ENCODE measurements around the gene NCKIPSD.
A peak's percentile ranks its signal among the peaks of the same experiment; 100 is the strongest.

NCKIPSD gene

DNA sequence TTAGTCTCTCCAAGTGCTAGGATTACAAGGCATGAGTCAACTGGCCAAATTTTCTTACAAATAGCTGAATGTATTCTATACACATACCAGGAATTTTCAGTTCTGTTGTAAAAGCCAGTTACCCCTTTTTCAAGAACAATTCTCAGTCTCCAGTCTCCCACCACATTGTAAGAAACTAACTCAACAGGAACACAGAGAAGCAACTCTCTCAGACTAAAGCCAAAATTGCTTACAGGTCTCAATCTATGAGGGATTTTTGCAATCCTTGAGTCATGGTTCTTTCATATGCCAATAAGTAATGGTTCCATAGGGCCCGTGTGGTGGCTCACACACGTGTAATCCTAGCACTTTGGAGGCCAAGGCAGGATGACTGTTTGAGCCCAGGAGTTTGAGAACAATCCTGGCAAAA is 22.8 kb upstream of the NCKIPSD start:
- peaks cover 35% of the 10 kb centered on the region for H3K4me1 Mint-ChIP-seq
- H3K9me3 Mint-ChIP-seq: peaks cover 6% of the 10 kb centered on the region
- no peak overlapping the region for H3K4me3 Mint-ChIP-seq
- peak overlapping the region; percentile 79 for H3K27ac Mint-ChIP-seq
- TF ChIP-seq, protein P1, sequence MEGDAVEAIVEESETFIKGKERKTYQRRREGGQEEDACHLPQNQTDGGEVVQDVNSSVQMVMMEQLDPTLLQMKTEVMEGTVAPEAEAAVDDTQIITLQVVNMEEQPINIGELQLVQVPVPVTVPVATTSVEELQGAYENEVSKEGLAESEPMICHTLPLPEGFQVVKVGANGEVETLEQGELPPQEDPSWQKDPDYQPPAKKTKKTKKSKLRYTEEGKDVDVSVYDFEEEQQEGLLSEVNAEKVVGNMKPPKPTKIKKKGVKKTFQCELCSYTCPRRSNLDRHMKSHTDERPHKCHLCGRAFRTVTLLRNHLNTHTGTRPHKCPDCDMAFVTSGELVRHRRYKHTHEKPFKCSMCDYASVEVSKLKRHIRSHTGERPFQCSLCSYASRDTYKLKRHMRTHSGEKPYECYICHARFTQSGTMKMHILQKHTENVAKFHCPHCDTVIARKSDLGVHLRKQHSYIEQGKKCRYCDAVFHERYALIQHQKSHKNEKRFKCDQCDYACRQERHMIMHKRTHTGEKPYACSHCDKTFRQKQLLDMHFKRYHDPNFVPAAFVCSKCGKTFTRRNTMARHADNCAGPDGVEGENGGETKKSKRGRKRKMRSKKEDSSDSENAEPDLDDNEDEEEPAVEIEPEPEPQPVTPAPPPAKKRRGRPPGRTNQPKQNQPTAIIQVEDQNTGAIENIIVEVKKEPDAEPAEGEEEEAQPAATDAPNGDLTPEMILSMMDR (IDR thresholded peaks at IDR 0.05): no peak
- H3K27me3 Mint-ChIP-seq (ENCODE audit: low read depth, poor library complexity): no peaks in the 10 kb centered on the region
- no peak for DNase-seq
- H3K36me3 Mint-ChIP-seq (ENCODE audit: low read depth): peaks cover 77% of the 10 kb centered on the region

DNA sequence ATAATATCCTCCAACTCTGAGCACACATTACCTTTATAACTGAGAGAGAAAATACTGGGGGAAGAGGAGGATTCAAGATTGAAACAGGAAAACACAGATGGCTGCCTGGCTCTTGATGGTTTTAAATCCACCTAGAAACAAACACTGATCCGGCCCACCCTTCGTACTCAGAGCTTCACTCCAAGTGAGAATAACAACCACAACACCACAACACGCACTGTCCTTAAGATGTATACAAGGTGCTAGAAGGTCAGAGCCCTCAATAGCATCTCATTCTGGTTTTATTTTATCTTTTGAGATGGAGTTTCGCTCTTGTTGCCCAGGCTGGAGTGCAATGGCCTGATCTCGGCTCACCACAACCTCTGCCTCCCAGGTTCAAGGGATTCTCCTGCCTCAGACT is 21.4 kb upstream of the NCKIPSD start:
- Mint-ChIP-seq H3K27ac (no peak overlapping the region), H3K4me3 (no peak overlapping the region), H3K27me3 (ENCODE audit: low read depth, poor library complexity) (no peaks in the 10 kb centered on the region), H3K36me3 (ENCODE audit: low read depth) (peaks cover 82% of the 10 kb centered on the region), H3K4me1 (peaks cover 29% of the 10 kb centered on the region), H3K9me3 (peaks cover 6% of the 10 kb centered on the region)
- no peak for DNase-seq
- TF ChIP-seq, protein P1 (IDR thresholded peaks at IDR 0.05): no peak

DNA sequence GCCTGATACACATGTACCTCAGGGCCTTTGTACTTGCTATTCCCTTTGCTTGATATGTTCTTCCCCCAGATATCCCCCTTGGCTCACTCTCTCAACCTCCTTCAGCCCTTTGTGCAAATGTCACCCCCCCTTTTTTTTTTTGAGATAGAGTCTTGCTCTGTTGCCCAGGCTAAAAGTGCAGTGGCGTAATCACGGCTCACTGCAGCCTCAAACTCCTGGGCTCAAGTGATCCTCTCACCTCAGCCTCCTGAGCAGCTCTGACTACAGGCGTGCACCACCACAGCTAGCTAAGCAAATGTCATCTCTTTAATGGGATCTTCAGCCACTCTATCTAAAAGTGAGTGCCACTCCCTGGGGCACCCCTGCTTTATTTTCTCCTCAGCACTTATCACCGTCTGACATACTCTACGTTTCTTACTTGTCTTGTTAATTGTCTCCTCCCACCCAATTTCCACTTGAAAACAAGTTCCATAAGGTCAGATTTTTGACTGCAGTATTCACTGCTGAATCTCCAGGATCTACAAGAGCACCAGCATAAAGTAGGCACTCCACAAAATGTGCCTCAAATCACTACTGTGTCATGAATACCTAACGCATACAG is 16.7 kb upstream of the NCKIPSD start:
- Mint-ChIP-seq H3K36me3 (ENCODE audit: low read depth) (peaks cover 73% of the 10 kb centered on the region), H3K27ac (peak overlapping the region; percentile 8), H3K4me3 (no peak overlapping the region), H3K4me1 (no peaks in the 10 kb centered on the region), H3K27me3 (ENCODE audit: low read depth, poor library complexity) (no peaks in the 10 kb centered on the region), H3K9me3 (peaks cover 6% of the 10 kb centered on the region)
- TF ChIP-seq, protein P1 (IDR thresholded peaks at IDR 0.05): no peak
- no peak for DNase-seq

DNA sequence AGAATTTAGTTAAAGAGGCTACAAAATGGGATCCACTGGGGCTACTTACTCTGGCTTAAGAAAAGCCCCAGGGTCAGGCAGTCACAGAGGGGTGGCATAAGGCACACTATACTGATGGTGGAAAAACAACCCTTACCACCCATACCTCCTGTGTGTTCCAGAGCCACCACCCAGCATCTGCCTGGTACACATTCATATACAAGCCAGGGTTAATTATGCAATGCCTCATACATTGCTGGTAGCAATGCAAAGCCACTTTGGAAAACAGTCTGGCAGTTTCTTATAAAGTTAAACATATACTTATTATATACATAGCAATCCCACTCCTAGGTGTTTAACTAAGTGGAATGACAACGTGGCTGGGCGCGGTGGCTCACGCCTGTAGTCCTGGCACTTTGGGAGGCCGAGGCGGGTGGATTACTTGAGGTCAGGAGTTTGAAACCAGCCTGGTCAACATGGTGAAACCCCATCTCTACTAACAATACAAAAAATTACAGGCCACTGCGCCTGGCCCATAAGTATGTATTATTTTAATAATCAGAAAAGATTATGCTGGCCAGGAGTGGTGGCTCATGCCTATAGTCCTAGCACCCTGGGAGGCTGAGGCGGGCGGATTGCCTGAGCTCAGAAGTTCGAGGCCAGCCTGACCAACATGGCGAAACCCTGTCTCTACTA is 15.2 kb upstream of the NCKIPSD start:
- Mint-ChIP-seq H3K27ac (no peak overlapping the region), H3K9me3 (peaks cover 6% of the 10 kb centered on the region), H3K4me3 (no peak overlapping the region), H3K36me3 (ENCODE audit: low read depth) (peaks cover 66% of the 10 kb centered on the region), H3K4me1 (peaks cover 8% of the 10 kb centered on the region), H3K27me3 (ENCODE audit: low read depth, poor library complexity) (no peaks in the 10 kb centered on the region)
- DNase-seq: no peak
- TF ChIP-seq, protein P1 (IDR thresholded peaks at IDR 0.05): no peak

DNA sequence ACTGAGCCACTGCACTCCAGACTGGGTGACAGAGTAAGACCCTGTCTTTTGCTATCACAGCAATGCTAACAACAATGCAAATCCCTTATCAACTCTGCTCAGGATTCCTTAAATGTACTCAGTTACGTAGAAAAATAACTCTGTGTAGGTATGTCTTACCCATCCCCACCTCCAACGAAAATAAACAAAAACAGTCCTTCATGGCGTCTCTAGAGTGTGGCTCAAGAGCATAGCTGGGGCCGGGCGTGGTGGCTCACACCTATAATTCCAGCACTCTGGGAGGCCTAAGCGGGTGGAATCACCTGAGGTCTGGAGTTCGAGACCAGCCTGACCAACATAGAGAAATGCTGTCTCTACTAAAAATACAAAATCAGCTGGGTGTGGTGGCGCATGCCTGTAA is 13.2 kb upstream of the NCKIPSD start:
- Mint-ChIP-seq H3K27ac (no peak overlapping the region), H3K4me1 (peaks cover 20% of the 10 kb centered on the region), H3K27me3 (ENCODE audit: low read depth, poor library complexity) (no peaks in the 10 kb centered on the region), H3K36me3 (ENCODE audit: low read depth) (peaks cover 65% of the 10 kb centered on the region), H3K4me3 (no peak overlapping the region), H3K9me3 (no peaks in the 10 kb centered on the region)
- TF ChIP-seq, protein P1 (IDR thresholded peaks at IDR 0.05): no peak
- no peak for DNase-seq

DNA sequence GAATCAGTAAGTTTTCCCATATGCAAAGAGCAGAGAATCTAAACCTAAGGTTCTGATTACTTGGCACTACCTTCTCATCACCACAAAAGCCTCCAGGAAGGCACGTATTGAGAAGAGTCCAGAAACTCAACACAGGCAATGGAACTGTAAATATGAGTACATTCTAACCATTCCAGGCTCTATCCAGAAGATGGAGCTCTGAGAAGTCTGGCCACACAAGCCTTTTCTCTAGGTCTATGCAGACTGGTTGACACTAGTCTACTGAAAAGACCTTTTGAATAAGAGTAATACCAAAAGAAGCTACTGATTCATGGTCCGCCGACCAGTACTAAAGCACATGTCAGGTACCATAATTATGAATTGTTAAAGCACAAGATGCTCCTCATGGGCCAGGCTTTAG is 12.2 kb upstream of the NCKIPSD start:
- Mint-ChIP-seq H3K4me1 (peaks cover 20% of the 10 kb centered on the region), H3K36me3 (ENCODE audit: low read depth) (peaks cover 66% of the 10 kb centered on the region), H3K27ac (no peak overlapping the region), H3K27me3 (ENCODE audit: low read depth, poor library complexity) (no peaks in the 10 kb centered on the region), H3K9me3 (no peaks in the 10 kb centered on the region), H3K4me3 (no peak overlapping the region)
- no peak for DNase-seq
- TF ChIP-seq, protein P1 (IDR thresholded peaks at IDR 0.05): no peak

Measured in nephron progenitor cell (in vitro differentiated cells).